Trophoblast cell (in vitro differentiated cells and primary cell): Measurements from ENCODE around the gene GALNTL6.

Experiments
- DNase-seq, 2 donors: peaks; one replicate each; pipeline ENCODE4 v3.0.0-alpha.2; 2016
- H2AFZ ChIP-seq: 2 replicates; pipeline ENCODE4 v1.6.1; 2013; ENCODE audit warnings: low read length, moderate library complexity, mild to moderate bottlenecking; ENCODE audit not compliant: insufficient read depth, poor library complexity
- H2AK5ac ChIP-seq: 2 replicates; pipeline ENCODE4 v1.6.1; 2013; ENCODE audit warnings: mild to moderate bottlenecking, low read length
- H2BK120ac ChIP-seq: 2 replicates; pipeline ENCODE4 v1.6.1; 2013; ENCODE audit warnings: low read length, mild to moderate bottlenecking, moderate library complexity; ENCODE audit not compliant: insufficient read depth, poor library complexity
- H2BK12ac ChIP-seq: 2 replicates; pipeline ENCODE4 v1.6.1; 2013; ENCODE audit warnings: mild to moderate bottlenecking, low read length, moderate library complexity
- H2BK5ac ChIP-seq: 2 replicates; pipeline ENCODE4 v1.6.1; 2013; ENCODE audit warnings: low read length, low read depth, moderate library complexity, mild to moderate bottlenecking; ENCODE audit not compliant: poor library complexity
- H3K14ac ChIP-seq: 2 replicates; pipeline ENCODE4 v1.6.1; 2013; ENCODE audit warnings: mild to moderate bottlenecking, low read length
- H3K18ac ChIP-seq: 2 replicates; pipeline ENCODE4 v1.6.1; 2013; ENCODE audit warnings: mild to moderate bottlenecking, low read length
- H3K23ac ChIP-seq: 2 replicates; pipeline ENCODE4 v1.6.1; 2013; ENCODE audit warnings: low read length
- H3K27ac ChIP-seq: 2 replicates; pipeline ENCODE4 v1.5.1; 2013; ENCODE audit warnings: low read depth, mild to moderate bottlenecking, inconsistent platforms, low read length, moderate library complexity
- H3K27me3 ChIP-seq: 2 replicates; pipeline ENCODE4 v1.6.1; 2013; ENCODE audit warnings: inconsistent platforms, mild to moderate bottlenecking, low read length, moderate library complexity; ENCODE audit not compliant: insufficient read depth
- H3K36me3 ChIP-seq, 2 experiments: 1 replicate in 1 of 2; 2 replicates in 1 of 2; pipeline ENCODE4 v1.6.1; 2013; ENCODE audit warnings: low read length in 2 of 2, mild to moderate bottlenecking in 2 of 2, moderate library complexity in 1 of 2; ENCODE audit not compliant: insufficient read depth in 2 of 2, control insufficient read depth in 1 of 2
- H3K4ac ChIP-seq: 2 replicates; pipeline ENCODE4 v1.6.1; 2013; ENCODE audit warnings: low read depth, mild to moderate bottlenecking, low read length, moderate library complexity
- H3K4me1 ChIP-seq, 2 experiments: 1 replicate in 1 of 2; 2 replicates in 1 of 2; pipeline ENCODE4 v1.6.1; 2013; ENCODE audit warnings: low read length in 2 of 2, mild to moderate bottlenecking in 2 of 2, moderate library complexity in 1 of 2; ENCODE audit not compliant: insufficient read depth in 2 of 2, control insufficient read depth in 1 of 2
- H3K4me2 ChIP-seq: 2 replicates; pipeline ENCODE4 v1.6.1; 2013; ENCODE audit warnings: inconsistent platforms, mild to moderate bottlenecking, low read length, moderate library complexity
- H3K4me3 ChIP-seq: 2 replicates; pipeline ENCODE4 v1.5.1; 2013; ENCODE audit warnings: mild to moderate bottlenecking, low read depth, low read length, inconsistent platforms
- H3K79me1 ChIP-seq: one replicate; pipeline ENCODE4 v1.6.1; 2013; ENCODE audit warnings: low read length
- H3K79me2 ChIP-seq: 2 replicates; pipeline ENCODE4 v1.6.1; 2013; ENCODE audit warnings: low read length, mild to moderate bottlenecking; ENCODE audit not compliant: control insufficient read depth, insufficient read depth, poor library complexity
- H3K9ac ChIP-seq: 2 replicates; pipeline ENCODE4 v1.6.1; 2013; ENCODE audit warnings: mild to moderate bottlenecking, low read length
- H3K9me3 ChIP-seq: 2 replicates; pipeline ENCODE4 v1.6.1; 2013; ENCODE audit warnings: low read depth, mild to moderate bottlenecking, control low read depth, inconsistent platforms, low read length; ENCODE audit not compliant: insufficient read depth
- H4K12ac ChIP-seq: 2 replicates; pipeline ENCODE4 v1.6.1; 2013; ENCODE audit warnings: low read depth, mild to moderate bottlenecking, low read length, moderate library complexity
- H4K8ac ChIP-seq: 2 replicates; pipeline ENCODE4 v1.6.1; 2013; ENCODE audit warnings: low read depth, mild to moderate bottlenecking, low read length, moderate library complexity
- H4K91ac ChIP-seq: one replicate; pipeline ENCODE4 v1.6.1; 2013; ENCODE audit warnings: low read depth, mild to moderate bottlenecking, low read length, moderate library complexity
- WGBS: extraction: QIAGEN DNeasy Blood & Tissue Kit; methylation state at CpG from one replicate; pipeline ENCODE4 v1.1.7; 2013; ENCODE audit warnings: missing lambda C conversion rate; ENCODE audit not compliant: insufficient read length, insufficient coverage; ENCODE audit errors: extremely low coverage; 5-methylcytosine and 5-hydroxymethylcytosine counted together

The GALNTL6 gene

GRCh38 chr4:172253409-172253808, 440.2 kb downstream of the GALNTL6 start:
- H3K4ac ChIP-seq, result no peak overlapping the region
- WGBS, result no CpG with 5 or more reads among the region's 1 CpG
- H3K36me3 ChIP-seq, result no peaks in the 10 kb centered on the region
- no peak overlapping the region for H2BK5ac ChIP-seq
- H3K18ac ChIP-seq, result no peak overlapping the region
- H3K4me1 ChIP-seq, result no peaks in the 10 kb centered on the region
- H3K4me3 ChIP-seq, result no peak overlapping the region
- H3K9me3 ChIP-seq, result no peaks in the 10 kb centered on the region
- H3K14ac ChIP-seq, result no peak overlapping the region
- no peak for DNase-seq
- no peak overlapping the region for H3K23ac ChIP-seq
- no peak overlapping the region for H4K91ac ChIP-seq
- no peak overlapping the region for H3K9ac ChIP-seq
- H3K4me2 ChIP-seq, result no peak overlapping the region
- H2BK12ac ChIP-seq, result no peak overlapping the region
- no peaks in the 10 kb centered on the region for H3K27me3 ChIP-seq
- H2BK120ac ChIP-seq, result no peak overlapping the region
- no peaks in the 10 kb centered on the region for H3K79me2 ChIP-seq
- H2AFZ ChIP-seq, result no peak overlapping the region
- no peak overlapping the region for H2AK5ac ChIP-seq
- H3K79me1 ChIP-seq, result no peaks in the 10 kb centered on the region
- no peak overlapping the region for H4K12ac ChIP-seq
- no peak overlapping the region for H3K27ac ChIP-seq
- H4K8ac ChIP-seq, result no peak overlapping the region

GRCh38 chr4:172256820-172257219, 443.6 kb downstream of the GALNTL6 start:
- Histone ChIP-seq H2BK5ac (no peak overlapping the region), H3K27ac (no peak overlapping the region), H3K23ac (no peak overlapping the region), H2AK5ac (no peak overlapping the region), H3K9ac (no peak overlapping the region), H3K4me3 (no peak overlapping the region), H2AFZ (no peak overlapping the region), H2BK120ac (no peak overlapping the region), H4K12ac (no peak overlapping the region), H3K4me2 (no peak overlapping the region), H4K8ac (no peak overlapping the region), H3K18ac (no peak overlapping the region), H3K36me3 (no peaks in the 10 kb centered on the region), H3K4ac (no peak overlapping the region), H3K4me1 (no peaks in the 10 kb centered on the region), H3K79me2 (no peaks in the 10 kb centered on the region), H4K91ac (no peak overlapping the region), H3K79me1 (no peaks in the 10 kb centered on the region), H3K9me3 (no peaks in the 10 kb centered on the region), H3K27me3 (no peaks in the 10 kb centered on the region), H2BK12ac (no peak overlapping the region), H3K14ac (no peak overlapping the region)
- DNase-seq, result no peak
- WGBS, result no CpG with 5 or more reads among the region's 1 CpG

GRCh38 chr4:172270397-172270796, 457.2 kb downstream of the GALNTL6 start:
- WGBS, result no CpG with 5 or more reads among the region's 2 CpGs

DNA sequence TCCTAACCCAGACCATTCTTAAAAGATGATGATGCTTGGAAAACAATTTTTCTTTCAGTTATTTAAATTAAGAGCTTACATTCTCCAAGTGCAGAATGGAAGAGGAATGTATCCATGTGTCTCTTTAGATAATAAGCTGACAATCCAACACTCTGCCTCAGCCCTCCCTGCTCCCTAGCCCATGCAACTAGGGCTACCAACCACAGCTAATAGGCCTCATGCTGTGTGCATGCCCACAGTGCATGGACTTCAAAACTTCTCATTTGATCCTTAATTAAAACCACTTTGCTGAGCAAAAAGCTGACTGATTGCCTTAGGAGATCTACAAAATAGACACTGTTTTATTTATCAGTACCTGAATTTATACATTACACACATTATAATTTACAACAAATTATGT, 473.9 kb downstream of the GALNTL6 start:
- no peaks in the 10 kb centered on the region for H3K79me1 ChIP-seq
- no peak overlapping the region for H3K4ac ChIP-seq
- no peak overlapping the region for H2BK5ac ChIP-seq
- H4K91ac ChIP-seq, result no peak overlapping the region
- no peak overlapping the region for H2AK5ac ChIP-seq
- H4K12ac ChIP-seq, result no peak overlapping the region
- H3K18ac ChIP-seq, result no peak overlapping the region
- no peak overlapping the region for H3K27ac ChIP-seq
- H3K4me2 ChIP-seq, result no peak overlapping the region
- H2BK12ac ChIP-seq, result no peak overlapping the region
- no peak overlapping the region for H3K14ac ChIP-seq
- no peaks in the 10 kb centered on the region for H3K27me3 ChIP-seq
- no peaks in the 10 kb centered on the region for H3K9me3 ChIP-seq
- H3K79me2 ChIP-seq, result no peaks in the 10 kb centered on the region
- H3K4me3 ChIP-seq, result no peak overlapping the region
- H3K4me1 ChIP-seq, result no peaks in the 10 kb centered on the region
- H3K23ac ChIP-seq, result no peak overlapping the region
- no peaks in the 10 kb centered on the region for H3K36me3 ChIP-seq
- H3K9ac ChIP-seq, result no peak overlapping the region
- no peak overlapping the region for H4K8ac ChIP-seq
- DNase-seq, result no peak
- H2AFZ ChIP-seq, result no peak overlapping the region
- H2BK120ac ChIP-seq, result no peak overlapping the region

More at GRCh38 chr4:172270397-172270796, 457.2 kb downstream of the GALNTL6 start:
- H3K23ac ChIP-seq, result no peak overlapping the region
- H3K36me3 ChIP-seq, result no peaks in the 10 kb centered on the region
- H2BK120ac ChIP-seq, result no peak overlapping the region
- H2BK5ac ChIP-seq, result no peak overlapping the region
- H3K4me3 ChIP-seq, result no peak overlapping the region
- no peak overlapping the region for H3K9ac ChIP-seq
- H3K79me2 ChIP-seq, result no peaks in the 10 kb centered on the region
- no peak overlapping the region for H4K12ac ChIP-seq
- H2BK12ac ChIP-seq, result no peak overlapping the region
- no peak overlapping the region for H3K14ac ChIP-seq
- no peak overlapping the region for H2AK5ac ChIP-seq
- H3K4me1 ChIP-seq, result no peaks in the 10 kb centered on the region
- DNase-seq, result peak in 1 of 2 donors; percentile 2
- H3K18ac ChIP-seq, result no peak overlapping the region
- H3K4me2 ChIP-seq, result no peak overlapping the region
- no peak overlapping the region for H3K4ac ChIP-seq
- no peak overlapping the region for H4K91ac ChIP-seq
- H4K8ac ChIP-seq, result no peak overlapping the region
- H3K27ac ChIP-seq, result no peak overlapping the region
- H3K27me3 ChIP-seq, result no peaks in the 10 kb centered on the region
- H3K9me3 ChIP-seq, result no peaks in the 10 kb centered on the region
- H2AFZ ChIP-seq, result no peak overlapping the region
- no peaks in the 10 kb centered on the region for H3K79me1 ChIP-seq
